ENCODE data around the gene CAMTA1.
A peak's percentile ranks its signal among the peaks of the same experiment; 100 is the strongest.
"Not testable (repeated sequence)": the region's sequence is repeated elsewhere in the genome, so short reads cannot be mapped to it uniquely, and the experiment has no call there.

The CAMTA1 gene

DNA sequence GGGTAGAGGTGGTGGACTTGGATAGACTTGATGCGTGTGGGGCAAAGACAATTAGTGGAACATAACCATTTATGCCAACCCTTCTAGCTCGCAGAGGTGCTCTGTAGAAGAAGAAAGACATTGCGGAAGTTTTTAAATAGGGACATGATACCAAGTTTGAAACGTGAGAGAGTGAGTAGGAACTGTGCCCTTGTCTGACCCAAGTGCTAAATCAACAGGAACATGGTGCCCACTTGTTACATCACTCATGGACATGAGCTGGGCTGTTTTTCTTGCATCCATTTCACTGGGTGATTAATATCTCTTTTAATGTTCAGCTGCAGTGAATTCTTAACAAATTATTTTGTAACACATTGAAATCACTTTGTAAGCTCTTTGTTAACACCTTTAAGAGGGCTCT, 577.7 kb downstream of the CAMTA1 start:
- DNase-seq = no peak

DNA sequence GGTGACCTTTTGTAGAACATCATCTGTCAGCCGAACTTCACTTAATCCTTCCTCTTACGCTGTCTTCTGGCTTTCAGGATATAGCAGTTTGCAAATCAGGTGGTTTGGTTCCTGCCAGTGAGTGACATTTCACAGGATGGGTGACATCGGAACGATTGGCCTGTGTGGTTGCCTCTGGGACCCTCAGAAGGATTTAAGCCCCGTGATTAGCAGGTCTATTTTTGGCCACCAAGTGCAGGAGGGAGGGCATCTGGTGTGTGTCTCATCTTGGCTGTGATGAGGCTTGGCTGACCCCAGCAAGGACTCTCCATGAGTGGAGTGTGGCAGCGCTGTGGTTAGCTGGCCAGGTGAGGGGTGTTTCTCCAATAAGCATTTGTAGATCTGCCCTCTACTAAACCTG, 578.2 kb downstream of the CAMTA1 start:
- no peak for DNase-seq

DNA sequence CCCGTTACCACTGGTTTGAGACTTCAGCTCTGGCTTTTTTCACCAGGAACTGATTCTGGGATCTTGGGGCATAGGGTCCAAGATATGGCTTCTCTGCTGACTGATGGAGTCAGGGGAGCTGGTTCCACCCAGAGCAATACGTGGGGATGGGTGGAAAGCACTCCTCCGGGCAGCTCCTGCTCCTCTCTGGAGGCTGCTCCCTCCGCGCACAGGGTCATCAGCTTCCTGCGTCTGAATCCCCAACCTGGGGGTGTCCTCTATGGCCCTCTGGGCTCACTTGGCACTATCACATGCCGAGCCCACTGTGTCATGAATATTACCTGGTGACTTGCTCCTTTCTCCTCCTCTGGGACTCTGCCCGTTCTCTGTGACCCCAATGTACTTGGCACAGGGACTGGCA, 580.5 kb downstream of the CAMTA1 start:
- no peak for DNase-seq

DNA sequence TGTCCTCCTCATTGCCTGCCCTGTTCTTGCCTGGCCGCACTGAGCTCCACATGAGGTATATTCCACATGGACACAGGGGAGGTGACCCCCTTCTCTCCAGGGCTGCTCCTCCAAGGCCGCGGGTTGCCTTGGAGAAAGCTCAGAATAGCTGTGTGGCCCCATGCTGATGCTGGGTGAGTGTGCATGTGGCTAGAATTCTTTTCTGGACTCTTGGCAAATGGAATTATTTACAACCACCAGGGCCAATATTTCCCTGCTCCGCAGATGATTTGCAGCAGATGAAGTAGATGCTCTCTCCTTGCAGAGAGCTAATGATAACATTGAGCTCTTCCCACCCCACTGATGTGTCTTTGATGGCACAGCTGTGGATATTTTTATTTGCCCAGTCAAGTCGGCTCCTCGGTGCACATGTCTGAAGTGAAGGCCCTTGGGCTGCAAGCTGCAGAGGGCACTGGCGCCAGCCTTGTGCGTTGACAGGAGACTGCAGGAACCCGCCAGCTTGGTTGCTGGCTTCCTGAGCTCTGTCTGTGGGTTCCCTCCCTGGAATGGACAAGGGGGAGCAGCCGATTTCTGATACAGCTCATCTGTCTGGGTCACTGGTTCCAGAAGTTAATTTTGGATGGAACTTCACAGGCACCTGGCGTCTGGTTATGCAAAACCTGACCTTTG, 581.2 kb downstream of the CAMTA1 start:
- no peak for DNase-seq

DNA sequence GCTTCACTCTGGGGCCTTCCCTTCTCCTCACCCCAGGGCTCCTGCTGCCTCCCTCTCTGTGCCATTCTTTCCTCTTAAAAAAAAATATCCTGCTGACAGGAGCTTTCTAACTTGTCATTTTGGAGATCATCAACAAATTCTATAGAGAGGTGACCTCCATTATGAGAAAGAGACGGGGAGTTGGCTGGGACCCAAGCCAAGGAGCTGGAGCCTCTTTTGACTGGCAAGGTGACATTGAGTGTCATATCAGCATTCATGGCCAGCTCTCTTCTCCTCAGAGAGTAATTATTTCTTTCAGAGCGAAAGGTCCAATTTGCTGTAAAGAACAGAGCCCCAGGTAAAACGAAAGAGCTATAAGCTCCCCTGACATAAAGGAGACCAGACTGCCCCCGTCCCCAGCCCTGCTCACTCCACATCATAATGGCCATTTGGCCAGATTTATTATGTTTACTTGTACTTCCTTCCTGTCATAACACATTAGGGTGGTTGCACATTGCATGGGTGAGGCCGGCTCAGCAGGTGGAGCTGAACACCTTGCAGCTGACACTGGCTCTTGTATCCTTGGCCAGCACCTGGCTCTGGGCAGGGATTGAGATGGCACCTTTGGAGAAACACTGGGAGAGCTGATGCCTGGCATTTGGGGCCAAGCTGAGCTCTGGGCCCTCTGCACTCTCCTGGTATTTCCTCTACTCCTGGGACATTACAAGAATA, 581.9 kb downstream of the CAMTA1 start:
- DNase-seq = no peak

DNA sequence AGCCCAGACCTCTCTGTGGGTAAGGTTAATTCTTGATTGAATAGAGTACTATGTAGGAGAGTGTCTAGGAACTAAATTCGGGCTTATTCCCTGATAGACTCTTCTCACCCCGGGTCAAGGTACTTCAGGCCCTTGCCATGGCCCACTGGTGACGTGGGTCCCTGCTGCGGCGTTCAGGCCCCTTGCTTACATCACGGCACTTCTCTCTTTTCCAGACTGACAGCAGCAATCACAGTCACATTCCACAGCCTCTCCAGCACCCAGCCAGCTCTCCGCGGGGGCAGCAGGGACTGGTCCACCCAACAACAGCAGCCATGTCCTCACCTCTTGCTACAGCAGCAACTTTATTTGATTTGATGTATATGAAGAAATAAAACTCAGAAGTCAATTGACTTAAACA, 584.6 kb downstream of the CAMTA1 start:
- no peak for DNase-seq

DNA sequence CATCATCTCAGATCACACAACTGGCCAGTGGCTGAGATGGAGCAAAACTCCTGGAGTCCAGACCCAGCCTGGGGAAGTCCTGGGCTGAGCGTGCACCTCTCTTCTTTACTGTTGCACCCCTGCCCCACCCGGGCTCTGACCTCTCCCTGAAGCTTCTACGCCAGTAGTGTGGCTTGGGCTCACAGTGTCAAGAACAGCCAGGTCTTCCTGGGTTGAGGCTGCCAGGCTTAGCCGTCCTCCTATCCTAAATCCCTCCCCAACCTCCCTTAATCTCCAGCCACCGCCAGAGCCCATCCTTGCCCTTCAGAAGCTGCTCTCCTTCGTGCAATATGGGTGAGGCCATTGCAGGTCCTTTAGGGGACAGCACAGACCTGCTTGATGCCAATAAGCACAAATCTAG, 586.7 kb downstream of the CAMTA1 start:
- DNase-seq = no peak

DNA sequence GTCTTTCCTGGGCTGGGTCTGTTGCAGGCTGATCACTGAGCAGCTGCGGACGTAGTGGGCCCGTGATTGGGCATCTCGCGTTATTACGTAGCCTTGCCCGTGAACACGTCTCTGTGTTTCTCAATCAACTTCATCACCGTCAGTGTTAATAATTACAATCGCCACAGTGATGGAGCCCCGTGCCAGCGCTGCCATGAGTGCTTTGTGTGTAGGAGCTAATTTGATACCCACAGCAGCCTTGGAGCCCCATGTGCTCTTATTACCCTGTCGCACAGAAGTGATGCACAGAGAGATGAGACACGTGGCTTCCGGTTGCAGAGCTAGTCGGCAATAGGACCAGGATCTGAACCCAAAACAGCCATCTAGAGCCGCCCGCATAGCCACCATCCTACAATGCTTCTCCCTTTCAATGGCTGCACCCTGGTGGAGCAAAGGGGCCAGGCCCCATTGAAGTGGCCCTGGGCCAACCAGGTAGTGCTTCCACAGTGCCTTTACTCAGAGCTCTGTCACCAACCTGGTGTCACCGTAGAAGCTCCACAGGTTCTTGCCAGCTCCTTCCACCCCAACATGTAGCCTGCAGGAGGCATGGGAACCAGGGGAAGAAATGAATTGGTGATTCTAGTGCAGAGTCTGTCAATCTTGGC, 587.3 kb downstream of the CAMTA1 start:
- DNase-seq = no peak

DNA sequence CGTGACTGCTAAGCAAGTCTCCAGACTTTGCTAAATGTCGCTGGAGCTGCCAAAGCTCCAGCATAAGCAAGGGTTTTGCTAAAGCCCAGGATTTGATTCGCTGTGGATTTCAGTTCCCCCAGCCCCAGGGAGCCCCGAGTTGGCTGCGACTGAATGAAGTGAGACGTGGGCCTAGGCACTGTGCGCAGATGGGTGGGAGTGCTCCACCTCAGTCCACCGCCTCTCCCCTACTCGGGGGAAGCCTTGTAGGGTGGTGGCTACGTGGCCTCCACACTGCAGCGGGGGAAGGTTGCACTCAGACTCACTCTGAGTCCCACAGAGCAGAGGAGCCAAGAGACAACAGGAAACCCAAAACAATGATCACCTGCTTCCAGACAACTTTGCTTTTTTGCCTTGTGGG, 588.0 kb downstream of the CAMTA1 start:
- no peak for DNase-seq

DNA sequence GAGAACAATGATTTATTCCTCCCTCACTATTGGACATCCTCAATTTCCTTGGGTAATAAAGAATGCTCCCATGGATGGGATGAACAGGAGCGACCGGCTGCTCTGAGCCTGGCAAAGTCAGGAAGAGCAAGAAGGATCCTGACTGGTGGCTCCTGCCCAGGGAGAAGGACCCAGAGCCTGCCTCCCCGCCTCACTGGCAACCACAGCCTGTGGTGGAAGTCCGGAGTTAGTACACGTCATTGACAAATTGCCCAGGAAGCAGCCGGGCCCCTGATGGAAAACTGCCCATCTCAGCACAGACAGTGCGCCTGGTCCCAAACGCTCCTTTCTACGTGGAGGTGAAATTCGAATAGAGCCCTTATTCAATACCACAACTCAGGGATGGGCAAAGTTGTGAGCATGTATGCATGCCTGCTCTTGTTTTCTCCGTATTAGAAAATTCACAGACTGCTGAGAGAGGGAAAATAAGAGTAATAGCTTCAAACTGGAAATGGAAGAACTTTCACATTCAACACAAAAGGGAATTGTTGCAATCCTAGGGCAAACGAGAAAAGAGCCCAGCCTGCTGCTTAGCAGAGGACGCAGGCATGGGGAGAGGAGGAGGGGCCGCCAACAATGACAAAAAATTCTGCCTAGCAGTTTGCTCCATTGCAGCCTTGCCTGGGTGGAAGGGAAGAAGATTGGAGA, 588.8 kb downstream of the CAMTA1 start:
- DNase-seq = peak; percentile 14

DNA sequence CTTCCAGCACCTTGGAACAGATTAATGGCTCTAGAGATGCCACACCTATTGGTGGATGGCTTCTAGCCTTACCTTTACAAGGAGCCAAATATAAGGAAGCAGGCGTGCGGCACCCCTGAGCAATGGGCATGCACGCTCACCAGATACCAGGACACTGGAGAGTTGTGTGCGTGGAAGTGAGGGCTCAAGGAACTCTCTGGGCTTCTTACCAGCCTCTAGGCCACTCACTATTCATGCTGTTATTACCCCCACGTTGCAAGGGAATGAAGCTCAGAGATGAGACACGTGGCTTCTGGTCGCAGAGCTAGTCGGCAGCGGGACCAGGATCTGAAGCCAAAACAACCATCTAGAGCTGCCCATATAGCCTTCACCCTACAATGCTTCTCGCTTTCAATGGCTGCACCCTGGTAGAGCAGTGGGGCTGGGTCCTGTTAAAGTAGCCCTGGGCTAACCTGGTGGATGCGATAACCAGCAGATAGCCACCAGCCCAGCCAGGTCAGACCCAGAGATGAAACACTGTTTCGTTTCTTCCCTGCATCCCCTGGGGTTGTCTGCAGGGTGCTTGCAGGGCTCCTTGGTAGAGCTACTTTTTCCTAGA, 589.4 kb downstream of the CAMTA1 start:
- no peak for DNase-seq

DNA sequence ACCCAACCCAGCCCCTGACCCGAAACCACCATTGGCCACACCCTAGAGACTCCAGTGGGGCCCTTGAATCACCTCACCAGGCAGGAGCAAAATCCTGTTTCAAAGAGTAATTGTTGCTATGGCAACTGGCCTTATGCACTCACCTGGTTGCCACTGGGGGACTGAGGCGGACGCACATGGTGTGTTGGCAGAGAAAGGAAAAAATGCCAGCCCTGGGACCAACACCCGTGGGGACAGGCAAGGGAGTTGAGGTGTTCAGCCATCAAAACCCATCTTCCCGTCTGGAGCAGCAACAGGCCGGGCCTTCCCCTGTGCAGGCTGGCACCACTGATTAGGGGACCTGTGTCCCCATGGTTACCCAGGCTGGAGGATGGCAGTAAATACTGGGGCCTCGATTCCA, 590.1 kb downstream of the CAMTA1 start:
- DNase-seq = no peak

DNA sequence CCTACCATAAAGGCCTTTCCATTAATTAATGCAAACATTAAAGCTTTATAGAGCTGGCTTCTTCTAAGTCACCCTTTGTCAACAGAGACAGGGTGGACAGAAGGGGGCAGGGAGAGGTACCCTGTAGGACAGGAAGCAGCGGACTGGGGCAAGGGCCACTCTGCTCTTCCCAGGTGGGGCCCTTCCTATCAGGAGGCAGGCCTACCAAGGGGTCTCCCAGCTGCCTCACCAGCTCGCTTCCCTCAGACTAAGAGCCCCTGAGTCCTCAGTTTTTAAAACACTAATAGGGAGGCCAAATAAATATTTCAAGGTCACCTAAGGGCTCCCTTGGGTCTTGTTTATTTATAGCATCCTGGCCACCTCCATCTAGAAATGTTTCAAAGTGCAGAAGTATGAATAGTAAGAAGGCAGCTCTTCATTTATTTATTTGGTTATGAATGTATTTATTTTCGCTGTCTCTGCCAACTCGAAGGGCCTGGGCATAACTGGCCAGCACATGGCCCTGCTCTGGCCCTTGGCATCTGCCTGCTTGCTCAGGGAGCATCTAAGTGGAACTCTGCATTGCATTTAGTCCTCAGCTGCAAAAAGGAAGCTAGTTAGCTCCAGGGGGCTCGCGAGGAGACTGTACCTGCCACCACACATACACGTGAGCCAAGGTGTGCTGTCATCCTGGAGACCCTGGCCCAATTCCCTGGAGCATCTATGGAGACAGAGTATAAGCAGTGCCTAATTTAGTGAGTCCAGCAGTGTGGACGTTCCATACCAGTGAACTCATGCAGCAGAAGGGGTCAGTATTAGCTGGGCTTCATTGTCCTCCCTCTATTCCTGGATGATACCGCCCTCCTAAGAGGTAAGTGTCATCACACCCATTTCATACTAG, 590.8 kb downstream of the CAMTA1 start:
- DNase-seq = no peak

DNA sequence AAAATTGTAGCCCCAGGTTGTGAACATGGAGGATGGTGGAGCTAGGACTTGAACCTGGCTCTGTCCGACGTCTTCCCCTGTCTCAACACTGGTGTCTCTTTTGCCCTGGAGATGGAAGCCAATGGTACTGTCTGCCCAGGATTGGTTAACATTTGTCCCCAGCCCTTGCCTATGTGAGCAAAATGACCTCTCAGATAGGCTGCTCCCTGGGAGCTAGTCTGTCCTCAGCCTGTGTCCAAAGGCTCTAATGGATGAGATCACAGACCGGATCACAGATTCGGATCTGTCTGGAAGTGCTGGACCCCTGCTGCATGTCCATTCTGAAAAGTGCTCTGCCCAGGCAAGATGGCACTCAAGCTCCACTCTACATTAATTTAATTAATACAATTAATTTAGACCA, 591.4 kb downstream of the CAMTA1 start:
- no peak for DNase-seq

DNA sequence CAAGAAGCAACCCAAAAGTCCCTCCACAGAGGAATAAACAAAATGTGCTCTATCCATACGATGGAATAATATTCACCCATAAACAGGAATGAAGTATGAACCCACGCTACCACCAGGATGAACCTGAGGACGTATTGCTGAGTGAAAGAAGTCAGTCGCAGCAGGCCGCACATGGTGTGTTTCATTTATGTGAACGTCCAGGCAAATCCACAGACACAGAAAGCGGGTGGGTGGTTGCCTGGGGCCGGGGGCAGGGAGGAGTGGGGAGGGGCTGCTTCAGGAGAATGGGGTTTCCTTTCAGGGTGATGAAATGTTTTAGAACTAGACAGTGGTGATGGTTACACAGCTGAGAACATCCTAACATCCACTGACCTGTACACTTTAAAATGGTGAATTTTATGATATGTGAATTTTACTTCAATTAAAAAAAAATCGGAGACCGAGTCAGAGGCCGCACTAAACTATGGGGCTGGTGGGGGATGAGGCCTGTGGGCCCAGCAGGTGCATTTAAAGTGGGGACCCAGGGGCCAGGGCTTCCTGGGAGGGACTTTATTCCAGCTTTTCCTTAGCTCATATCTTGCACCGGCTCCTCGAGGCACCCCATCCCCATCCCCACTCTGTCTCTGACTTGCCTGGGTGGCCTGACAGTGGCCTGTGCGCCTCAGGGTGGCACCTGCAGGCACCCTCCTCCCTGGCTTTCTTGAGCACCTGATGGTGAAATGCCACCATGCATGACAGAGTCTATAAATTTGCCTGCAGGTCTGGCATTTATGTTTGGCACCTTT, 593.3 kb downstream of the CAMTA1 start:
- no peak for DNase-seq

DNA sequence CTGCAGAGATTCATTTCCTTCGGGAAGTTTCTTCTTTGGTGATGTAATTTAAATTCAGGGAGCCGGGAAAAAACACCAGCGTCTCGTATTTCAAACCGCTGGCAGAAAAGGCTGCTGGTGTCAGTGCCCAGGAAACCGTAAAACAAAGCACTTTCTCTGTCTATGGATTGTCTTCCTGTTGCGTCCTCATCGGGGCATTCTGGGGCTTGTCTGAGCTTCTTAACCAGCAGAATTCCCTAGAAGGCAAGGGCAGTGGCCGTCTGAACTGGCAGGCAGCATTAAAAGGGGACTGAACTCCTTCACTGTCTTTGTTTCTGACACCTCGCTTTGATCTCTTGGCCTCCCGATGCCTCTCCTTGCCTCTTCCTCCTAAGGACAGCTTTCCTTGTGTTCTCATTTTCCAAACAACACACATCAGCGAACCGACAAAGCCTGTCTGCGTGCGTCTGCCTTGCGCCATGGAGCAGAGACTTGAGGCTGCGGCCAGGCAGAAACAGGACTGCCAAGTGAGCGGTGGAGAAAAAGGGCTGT, 594.3 kb downstream of the CAMTA1 start:
- peak; percentile 71 for DNase-seq

DNA sequence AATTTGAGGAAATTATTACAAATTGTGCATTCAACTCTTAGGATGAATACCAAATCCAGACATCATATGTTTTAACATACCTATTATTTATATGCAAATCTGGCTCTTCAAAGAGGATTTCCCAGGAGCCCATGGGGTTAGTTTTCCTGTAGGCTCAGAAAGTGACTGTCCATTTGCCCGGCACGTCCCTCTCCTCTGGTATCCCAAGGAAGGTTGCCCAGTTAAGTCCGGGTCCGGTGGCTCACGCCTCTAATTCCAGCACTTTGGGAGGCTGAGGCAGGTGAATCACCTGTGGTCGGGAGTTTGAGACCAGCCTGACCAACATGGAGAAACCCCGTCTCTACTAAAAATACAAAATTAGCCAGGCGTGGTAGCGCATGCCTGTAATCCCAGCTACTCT, 594.8 kb downstream of the CAMTA1 start:
- not testable (repeated sequence) for DNase-seq

DNA sequence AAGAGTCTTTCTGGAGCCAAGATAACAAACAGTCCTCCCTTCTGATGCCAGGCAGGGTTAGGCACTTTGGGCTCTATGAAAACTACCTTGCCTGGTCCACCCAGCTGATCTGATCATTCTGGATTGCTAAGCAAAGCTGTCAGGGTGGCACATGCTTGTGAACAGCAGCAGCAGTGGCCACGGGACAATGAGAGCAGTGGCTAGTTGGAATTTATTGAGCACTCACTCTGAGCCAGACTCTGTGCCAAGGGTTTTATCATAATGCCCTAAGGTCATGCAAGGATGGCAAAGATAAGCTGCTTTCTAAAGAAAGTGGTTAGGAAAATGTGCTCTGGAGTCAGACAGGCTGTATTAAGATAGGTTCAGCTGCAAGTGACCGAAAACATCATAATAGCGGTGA, 595.5 kb downstream of the CAMTA1 start:
- no peak for DNase-seq

DNA sequence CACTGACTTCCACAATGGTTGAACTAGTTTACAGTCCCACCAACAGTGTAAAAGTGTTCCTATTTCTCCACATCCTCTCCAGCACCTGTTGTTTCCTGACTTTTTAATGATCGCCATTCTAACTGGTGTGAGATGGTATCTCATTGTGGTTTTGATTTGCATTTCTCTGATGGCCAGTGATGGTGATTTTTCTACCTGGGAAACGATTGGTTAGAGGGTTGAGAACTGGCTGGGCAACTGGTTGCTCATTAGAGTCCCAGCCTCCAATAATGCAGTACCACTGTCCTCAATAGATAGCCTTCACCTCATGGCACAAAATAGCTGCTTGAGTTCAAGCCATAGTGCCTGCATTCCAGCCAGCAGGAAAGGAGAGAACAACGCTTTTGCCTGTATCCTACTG, 596.5 kb downstream of the CAMTA1 start:
- DNase-seq = not testable (repeated sequence)

DNA sequence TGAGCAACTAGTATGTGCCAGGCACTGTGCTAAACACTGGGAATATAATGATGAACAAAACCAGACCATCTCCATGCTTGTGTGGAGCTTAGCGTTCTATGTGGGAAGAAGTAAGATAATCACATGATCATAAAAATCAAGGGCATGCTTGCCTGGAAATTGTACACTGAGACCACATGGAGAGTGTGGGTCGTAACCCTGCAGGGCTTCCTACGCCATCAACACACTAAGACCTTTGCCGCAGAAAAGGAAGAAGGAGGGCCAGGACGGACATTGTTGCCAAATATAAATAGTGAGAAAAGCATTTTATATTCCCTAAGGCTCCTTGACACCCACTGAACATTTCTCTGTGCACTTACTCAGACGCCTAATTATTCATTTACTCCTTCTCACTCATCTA, 597.7 kb downstream of the CAMTA1 start:
- no peak for DNase-seq

All from EL (cell line).